Measurements from ENCODE around the gene MTARC2.

GRCh38 chr1:220809704-220810103 lies 61.6 kb downstream of the MTARC2 start:
- TF ChIP-seq CTCF (IDR thresholded peaks at IDR 0.05 in 8 of 11, conservative IDR thresholded peaks at IDR 0.05 in 3 of 11): no peak
- no peak for TF ChIP-seq POLR2AphosphoS5 (IDR thresholded peaks at IDR 0.05)
- no peak for TF ChIP-seq POLR2A (IDR thresholded peaks at IDR 0.05)

All from spleen (tissue), 7 donors.